ENCODE results near the gene ATP13A5.

DNA sequence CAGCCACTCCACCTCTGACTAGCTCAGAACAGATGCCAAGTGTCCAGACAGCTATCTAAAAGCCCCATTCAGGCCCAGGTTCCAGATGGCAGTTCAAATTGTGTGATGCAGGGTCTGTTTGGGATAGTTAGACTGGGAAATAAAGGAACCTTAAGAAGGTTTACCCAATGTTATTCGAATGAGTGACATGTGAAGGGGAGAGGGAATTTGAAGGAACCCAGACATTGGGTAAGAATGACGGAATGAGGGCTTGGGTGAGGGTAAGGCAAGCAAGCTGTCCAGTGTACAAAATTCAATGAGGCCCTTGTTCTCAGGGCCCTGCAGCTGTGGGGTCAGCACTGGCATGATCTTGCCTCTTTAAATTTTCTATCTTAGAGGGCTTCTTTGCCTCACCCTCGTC lies 34.1 kb downstream of the ATP13A5 start:
- TF ChIP-seq POLR2AphosphoS5 (IDR thresholded peaks at IDR 0.05; ENCODE audit: low read depth, low read length) (no peak), POLR2A (IDR thresholded peaks at IDR 0.05; ENCODE audit: low read depth, low read length) (no peak), TAF1 (IDR thresholded peaks at IDR 0.05; ENCODE audit: low read depth, low read length) (no peak), SPI1 (IDR thresholded peaks at IDR 0.05; ENCODE audit: low read depth, low read length) (no peak), PAX5 (IDR thresholded peaks at IDR 0.05; ENCODE audit: insufficient read depth, low read length, severe bottlenecking) (no peak)

All from GM12891 (cell line).